Endothelial cell of umbilical vein (primary cell): ENCODE results near the gene CDC26.

Experiments used
- CTCF ChIP-seq, 2 donors: IDR thresholded peaks; 1 replicate in 1 of 2; 2 replicates in 1 of 2; pipeline ENCODE4 v1.5.1; 2011; ENCODE audit warnings: low read length in 2 of 2, mild to moderate bottlenecking in 2 of 2, moderate library complexity in 2 of 2, control low read depth in 1 of 2, inconsistent platforms in 1 of 2, low read depth in 1 of 2; ENCODE audit not compliant: insufficient read depth in 1 of 2; ENCODE audit errors: extremely low read depth in 1 of 2
- MAX ChIP-seq: IDR thresholded peaks from 2 replicates; pipeline ENCODE4 v1.6.1; 2011; ENCODE audit not compliant: insufficient read depth, insufficient read length
- POLR2AphosphoS5 ChIP-seq: IDR thresholded peaks from 2 replicates; pipeline ENCODE4 v1.6.1; 2012; ENCODE audit warnings: low read depth, mild to moderate bottlenecking, control low read depth, low read length, moderate library complexity; ENCODE audit not compliant: insufficient read depth

GRCh38 chr9:113299800-113300292 lies 24.5 kb upstream of the CDC26 start:
- TF ChIP-seq POLR2AphosphoS5, result no peak
- no peak for TF ChIP-seq CTCF (IDR thresholded peaks at IDR 0.05; ENCODE audit: extremely low read depth in 1 of 2, insufficient read depth in 1 of 2, low read depth in 1 of 2, low read length in 2 of 2)
- no peak for TF ChIP-seq MAX
